DND-41 (cell line): Measurements from ENCODE around the gene TTLL5.

Source experiments
- CTCF ChIP-seq: IDR thresholded peaks from 2 replicates; pipeline ENCODE4 v1.5.1; 2012; ENCODE audit warnings: borderline replicate concordance, low read length, moderate library complexity, mild to moderate bottlenecking; ENCODE audit not compliant: poor library complexity, severe bottlenecking; ENCODE audit errors: extremely low read depth
- EZH2 ChIP-seq: IDR thresholded peaks from 3 replicates; pipeline ENCODE4 v1.6.1; 2012; ENCODE audit warnings: borderline replicate concordance, low read depth, mild to moderate bottlenecking, moderate library complexity, low read length, inconsistent platforms; ENCODE audit not compliant: severe bottlenecking

- no peak for TF ChIP-seq EZH2
- TF ChIP-seq CTCF, result no peak
These were observed 29.0 kb downstream of the TTLL5 start for GRCh38 chr14:75690010-75690409.
